ENCODE data around the gene FBXL14.
"Not testable (repeated sequence)": the region's sequence is repeated elsewhere in the genome, so short reads cannot be mapped to it uniquely, and the experiment has no call there.

FBXL14 gene

GRCh38 chr12:1619159-1619558 lies 24.8 kb upstream of the FBXL14 start:
- DNase-seq, result no peak

- no peak for DNase-seq
Measured at GRCh38 chr12:1618489-1618888, 24.1 kb upstream of the FBXL14 start.

GRCh38 chr12:1616233-1617066 lies 22.1 kb upstream of the FBXL14 start:
- no peak for DNase-seq

GRCh38 chr12:1614360-1614759 lies 20.0 kb upstream of the FBXL14 start:
- no peak for DNase-seq

GRCh38 chr12:1613860-1614259 lies 19.5 kb upstream of the FBXL14 start:
- no peak for DNase-seq

- DNase-seq, result no peak
Measured at GRCh38 chr12:1611803-1612572, 17.6 kb upstream of the FBXL14 start.

- no peak for DNase-seq
Measured at GRCh38 chr12:1610072-1610643, 15.8 kb upstream of the FBXL14 start.

- DNase-seq, result no peak
Measured at GRCh38 chr12:1608713-1609119, 14.3 kb upstream of the FBXL14 start.

- DNase-seq, result no peak
Measured at GRCh38 chr12:1607940-1608712, 13.7 kb upstream of the FBXL14 start.

GRCh38 chr12:1606021-1606622 lies 11.7 kb upstream of the FBXL14 start:
- DNase-seq, result no peak

- no peak for DNase-seq
Measured at GRCh38 chr12:1605129-1606020, 11.0 kb upstream of the FBXL14 start.

- no peak for DNase-seq
Measured at GRCh38 chr12:1604464-1604863, 10.1 kb upstream of the FBXL14 start.

GRCh38 chr12:1603269-1603993 lies 9.1 kb upstream of the FBXL14 start:
- no peak for DNase-seq

- DNase-seq, result not testable (repeated sequence)
Measured at GRCh38 chr12:1602706-1603105, 8.3 kb upstream of the FBXL14 start.

- no peak for DNase-seq
Measured at GRCh38 chr12:1598757-1599156, 4.4 kb upstream of the FBXL14 start.

- DNase-seq, result no peak
Measured at GRCh38 chr12:1595690-1596347, 1.4 kb upstream of the FBXL14 start.

- DNase-seq, result no peak
Measured at GRCh38 chr12:1595026-1595561, 713 bp upstream of the FBXL14 start.

- DNase-seq, result no peak
Measured at GRCh38 chr12:1594006-1594260, 448 bp downstream of the FBXL14 start.

- peak; percentile 14 for DNase-seq
Measured at GRCh38 chr12:1593174-1594005, 991 bp downstream of the FBXL14 start.
